Measurements from ENCODE around the gene ATP8A1. TPM values are rescaled to one million over a fixed set of nuclear protein-coding genes. Genes with fewer than 3 reads are reported as not detected.

The ATP8A1 gene
- total RNA-seq, 4 donors from 2014 or later = 4.9 to 13.8 (median 5.2) TPM

GRCh38 chr4:42596918-42597317, 60.0 kb downstream of the ATP8A1 start:
- WGBS, 2 donors = 68 to 73% methylated on average over 2 of the region's 2 CpGs
- intact Hi-C loops (cut with DNase I; ENCODE audit: low total_unique reads) = no loop called here
- no peak overlapping the region for H3K4me3 ChIP-seq (ENCODE audit: low read depth, poor library complexity, severe bottlenecking)
- TF ChIP-seq POLR2A (IDR thresholded peaks at IDR 0.05) (no peak), CTCF (IDR thresholded peaks at IDR 0.05) (no peak)
- DNase-seq (ENCODE audit: low spot score in 2 of 2) = no peak

GRCh38 chr4:42594888-42595287, 62.0 kb downstream of the ATP8A1 start:
- H3K4me3 ChIP-seq (ENCODE audit: low read depth, poor library complexity, severe bottlenecking) = no peak overlapping the region
- no peak for DNase-seq (ENCODE audit: low spot score in 2 of 2)
- WGBS, 2 donors = 72 to 74% methylated on average over 1 of the region's 1 CpG
- intact Hi-C loops (cut with DNase I; ENCODE audit: low total_unique reads) = no loop called here
- TF ChIP-seq CTCF (IDR thresholded peaks at IDR 0.05) = no peak
- TF ChIP-seq POLR2A (IDR thresholded peaks at IDR 0.05) = no peak

GRCh38 chr4:42588909-42589308, 68.0 kb downstream of the ATP8A1 start:
- DNase-seq (ENCODE audit: low spot score in 2 of 2) = no peak
- TF ChIP-seq CTCF (IDR thresholded peaks at IDR 0.05) = no peak
- TF ChIP-seq POLR2A (IDR thresholded peaks at IDR 0.05) = no peak
- intact Hi-C loops (cut with DNase I; ENCODE audit: low total_unique reads) = no loop called here
- WGBS, 2 donors = 90% methylated on average over 2 of the region's 2 CpGs
- H3K4me3 ChIP-seq (ENCODE audit: low read depth, poor library complexity, severe bottlenecking) = no peak overlapping the region

- WGBS, 2 donors = 55 to 59% methylated on average over 1 of the region's 1 CpG
Measured at GRCh38 chr4:42586775-42587174, 70.1 kb downstream of the ATP8A1 start.

GRCh38 chr4:42579903-42580302, 77.0 kb downstream of the ATP8A1 start:
- TF ChIP-seq CTCF (IDR thresholded peaks at IDR 0.05) (no peak), POLR2A (IDR thresholded peaks at IDR 0.05) (no peak)
- H3K4me3 ChIP-seq (ENCODE audit: low read depth, poor library complexity, severe bottlenecking) = no peak overlapping the region
- 78 to 83% methylated on average over 3 of the region's 3 CpGs for WGBS, 2 donors
- no peak for DNase-seq (ENCODE audit: low spot score in 2 of 2)
- intact Hi-C loops (cut with DNase I; ENCODE audit: low total_unique reads) = no loop called here

More at GRCh38 chr4:42586775-42587174, 70.1 kb downstream of the ATP8A1 start:
- intact Hi-C loops (cut with DNase I; ENCODE audit: low total_unique reads) = no loop called here
- TF ChIP-seq CTCF (IDR thresholded peaks at IDR 0.05) (no peak), POLR2A (IDR thresholded peaks at IDR 0.05) (no peak)
- H3K4me3 ChIP-seq (ENCODE audit: low read depth, poor library complexity, severe bottlenecking) = no peak overlapping the region
- no peak for DNase-seq (ENCODE audit: low spot score in 2 of 2)

- no peak overlapping the region for H3K4me3 ChIP-seq (ENCODE audit: low read depth, poor library complexity, severe bottlenecking)
- intact Hi-C loops (cut with DNase I; ENCODE audit: low total_unique reads) = no loop called here
- TF ChIP-seq CTCF (IDR thresholded peaks at IDR 0.05) (no peak), POLR2A (IDR thresholded peaks at IDR 0.05) (no peak)
- 86 to 95% methylated on average over 3 of the region's 3 CpGs for WGBS, 2 donors
- no peak for DNase-seq (ENCODE audit: low spot score in 2 of 2)
Measured at GRCh38 chr4:42578187-42578586, 78.7 kb downstream of the ATP8A1 start.
